ENCODE results near the gene QSOX2. TPM values are rescaled to one million over a fixed set of nuclear protein-coding genes. Genes with fewer than 3 reads are reported as not detected.

The QSOX2 gene, protein sequence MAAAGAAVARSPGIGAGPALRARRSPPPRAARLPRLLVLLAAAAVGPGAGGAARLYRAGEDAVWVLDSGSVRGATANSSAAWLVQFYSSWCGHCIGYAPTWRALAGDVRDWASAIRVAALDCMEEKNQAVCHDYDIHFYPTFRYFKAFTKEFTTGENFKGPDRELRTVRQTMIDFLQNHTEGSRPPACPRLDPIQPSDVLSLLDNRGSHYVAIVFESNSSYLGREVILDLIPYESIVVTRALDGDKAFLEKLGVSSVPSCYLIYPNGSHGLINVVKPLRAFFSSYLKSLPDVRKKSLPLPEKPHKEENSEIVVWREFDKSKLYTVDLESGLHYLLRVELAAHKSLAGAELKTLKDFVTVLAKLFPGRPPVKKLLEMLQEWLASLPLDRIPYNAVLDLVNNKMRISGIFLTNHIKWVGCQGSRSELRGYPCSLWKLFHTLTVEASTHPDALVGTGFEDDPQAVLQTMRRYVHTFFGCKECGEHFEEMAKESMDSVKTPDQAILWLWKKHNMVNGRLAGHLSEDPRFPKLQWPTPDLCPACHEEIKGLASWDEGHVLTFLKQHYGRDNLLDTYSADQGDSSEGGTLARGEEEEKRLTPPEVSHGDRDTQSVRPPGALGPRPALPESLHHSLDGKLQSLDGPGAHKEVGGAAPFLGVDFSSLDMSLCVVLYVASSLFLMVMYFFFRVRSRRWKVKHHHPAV
- total RNA-seq: 1 to 10 TPM; 2.9 to 8.7 (median 6.4) TPM
- long read RNA-seq: 0 reads

- intact Hi-C loops (cut with DNase I): no loop called here
- H3K4me1 ChIP-seq: peaks cover 0 to 16% (median 4%) of the 10 kb centered on the region in 4 donors
These were observed at the start of gene QSOX2 for GRCh38 chr9:136245219-136246150. Gene QSOX2, minus strand, starts transcription at chr9:136245812. Its CDS starts 9 bp downstream, at chr9:136245803.

DNA sequence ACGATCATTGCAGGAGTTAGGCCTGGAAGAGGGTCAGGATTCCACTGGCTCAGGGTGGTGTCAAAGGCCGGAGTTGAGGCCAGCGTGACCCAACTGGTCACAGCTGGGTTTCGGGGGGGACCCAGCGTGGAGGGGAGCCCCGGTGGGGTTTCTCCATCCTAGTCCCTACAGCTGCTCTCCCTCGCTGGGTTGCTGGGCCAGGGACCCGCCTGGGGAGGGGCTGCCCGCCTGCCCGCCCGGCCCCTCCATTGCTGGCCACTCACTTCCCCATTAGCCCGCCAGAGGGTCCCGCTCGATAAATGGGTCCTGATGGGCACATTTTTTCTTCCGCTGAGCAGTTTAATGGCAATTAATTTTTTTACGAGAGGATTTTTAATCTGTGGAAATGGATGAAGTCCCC is 49.4 kb upstream of the QSOX2 start:
- WGBS (ENCODE audit: insufficient coverage, low coverage, low lambda C conversion rate, missing lambda C conversion rate): 78% methylated on average over 5 of the region's 16 CpGs
- Histone ChIP-seq H3K4me3 (no peak overlapping the region), H3K9me3 (no peaks in the 10 kb centered on the region), H3K4me1 (peaks cover 0 to 19% (median 8%) of the 10 kb centered on the region in 4 donors), H3K27ac (peak overlapping the region; percentile 43 to 95 (median 82)), H3K27me3 (no peaks in the 10 kb centered on the region), H3K36me3 (no peaks in the 10 kb centered on the region)
- DNase-seq (no peak), ATAC-seq (no peak)
- intact Hi-C loops (cut with DNase I): no loop called here
- TF ChIP-seq, protein P1, sequence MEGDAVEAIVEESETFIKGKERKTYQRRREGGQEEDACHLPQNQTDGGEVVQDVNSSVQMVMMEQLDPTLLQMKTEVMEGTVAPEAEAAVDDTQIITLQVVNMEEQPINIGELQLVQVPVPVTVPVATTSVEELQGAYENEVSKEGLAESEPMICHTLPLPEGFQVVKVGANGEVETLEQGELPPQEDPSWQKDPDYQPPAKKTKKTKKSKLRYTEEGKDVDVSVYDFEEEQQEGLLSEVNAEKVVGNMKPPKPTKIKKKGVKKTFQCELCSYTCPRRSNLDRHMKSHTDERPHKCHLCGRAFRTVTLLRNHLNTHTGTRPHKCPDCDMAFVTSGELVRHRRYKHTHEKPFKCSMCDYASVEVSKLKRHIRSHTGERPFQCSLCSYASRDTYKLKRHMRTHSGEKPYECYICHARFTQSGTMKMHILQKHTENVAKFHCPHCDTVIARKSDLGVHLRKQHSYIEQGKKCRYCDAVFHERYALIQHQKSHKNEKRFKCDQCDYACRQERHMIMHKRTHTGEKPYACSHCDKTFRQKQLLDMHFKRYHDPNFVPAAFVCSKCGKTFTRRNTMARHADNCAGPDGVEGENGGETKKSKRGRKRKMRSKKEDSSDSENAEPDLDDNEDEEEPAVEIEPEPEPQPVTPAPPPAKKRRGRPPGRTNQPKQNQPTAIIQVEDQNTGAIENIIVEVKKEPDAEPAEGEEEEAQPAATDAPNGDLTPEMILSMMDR (IDR thresholded peaks at IDR 0.05): no peak
- no peak for TF ChIP-seq POLR2A (IDR thresholded peaks at IDR 0.05)

More at GRCh38 chr9:136245219-136246150, at the start of gene QSOX2:
- WGBS (ENCODE audit: insufficient coverage, low coverage, low lambda C conversion rate, missing lambda C conversion rate): 0% methylated on average over 14 of the region's 112 CpGs
- peak; percentile 36 for TF ChIP-seq POLR2A (IDR thresholded peaks at IDR 0.05)
- TF ChIP-seq, protein P1 (IDR thresholded peaks at IDR 0.05): no peak
- Histone ChIP-seq H3K36me3 (no peaks in the 10 kb centered on the region), H3K9me3 (no peaks in the 10 kb centered on the region), H3K4me3 (peak within 1 kb of the TSS; percentile 71 to 87 (median 74)), H3K27ac (no peak within 1 kb of the TSS), H3K27me3 (no peaks in the 10 kb centered on the region)
- ATAC-seq: peak; percentile 86 to 93 (median 88)
- peak; percentile 88 to 90 (median 88) for DNase-seq

- Histone ChIP-seq H3K27ac (peak overlapping the region in 2 of 3 donors; percentile 82 to 95), H3K9me3 (no peaks in the 10 kb centered on the region), H3K4me1 (peaks cover 0 to 19% (median 8%) of the 10 kb centered on the region in 4 donors), H3K27me3 (no peaks in the 10 kb centered on the region), H3K36me3 (no peaks in the 10 kb centered on the region), H3K4me3 (no peak overlapping the region)
- DNase-seq (no peak), ATAC-seq (no peak)
- 44% methylated on average over 1 of the region's 5 CpGs for WGBS (ENCODE audit: insufficient coverage, low coverage, low lambda C conversion rate, missing lambda C conversion rate)
- TF ChIP-seq, protein P1 (IDR thresholded peaks at IDR 0.05): no peak
- no peak for TF ChIP-seq POLR2A (IDR thresholded peaks at IDR 0.05)
- intact Hi-C loops (cut with DNase I): no loop called here
These were observed 48.8 kb upstream of the QSOX2 start for GRCh38 chr9:136294437-136294836.

DNA sequence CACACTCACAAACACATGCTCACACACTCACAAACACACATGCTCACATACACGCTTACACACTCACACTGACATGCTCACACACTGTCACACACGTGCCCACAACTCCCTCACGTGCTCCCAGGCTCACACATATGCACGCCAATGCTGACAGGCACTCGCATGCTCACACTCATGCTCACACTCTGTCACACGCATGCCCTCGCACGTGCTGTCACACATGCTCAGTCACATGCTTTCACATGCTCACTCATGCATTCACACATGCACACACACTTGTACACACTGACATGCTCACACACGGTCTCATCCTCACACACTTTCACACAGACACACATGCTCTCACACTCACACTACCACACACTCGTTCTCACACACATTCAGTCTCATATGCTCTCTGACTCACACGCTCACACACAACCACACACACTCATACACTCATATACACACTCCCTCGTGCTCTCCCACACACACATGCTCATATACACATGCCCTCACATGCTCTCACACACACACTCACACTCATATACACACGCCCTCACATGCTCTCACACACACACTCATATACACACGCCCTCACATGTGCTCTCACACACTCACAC is 48.0 kb upstream of the QSOX2 start:
- Histone ChIP-seq H3K9me3 (no peaks in the 10 kb centered on the region), H3K27me3 (no peaks in the 10 kb centered on the region), H3K36me3 (no peaks in the 10 kb centered on the region), H3K4me3 (no peak overlapping the region), H3K4me1 (peaks cover 0 to 19% (median 8%) of the 10 kb centered on the region in 4 donors), H3K27ac (no peak overlapping the region)
- intact Hi-C loops (cut with DNase I): no loop called here
- DNase-seq (no peak), ATAC-seq (no peak)
- 87% methylated on average over 14 of the region's 14 CpGs for WGBS (ENCODE audit: insufficient coverage, low coverage, low lambda C conversion rate, missing lambda C conversion rate)
- no peak for TF ChIP-seq POLR2A (IDR thresholded peaks at IDR 0.05)
- TF ChIP-seq, protein P1 (IDR thresholded peaks at IDR 0.05): no peak

Measured in right lobe of liver (tissue), 6 donors.